CD4-positive, alpha-beta T cell (primary cell): ENCODE results near the gene ADCY5. TPM values are rescaled to one million over a fixed set of nuclear protein-coding genes. Genes with fewer than 3 reads are reported as not detected.

Experiments used
- ATAC-seq: fragments of 200-7000 bp; cut with Tn5 transposase; one replicate; pipeline ENCODE4 v1.10.0; 2022; ENCODE audit warnings: mild to moderate bottlenecking; ENCODE audit not compliant: poor library complexity
- CTCF ChIA-PET: fragments of 350-600 bp; sonication (Branson Sonifier 250); formaldehyde crosslinking; loops from one replicate; lab custom pipeline; 2021; ENCODE audit warnings: antibody characterized with exemption, inconsistent platforms; lab: Charles Lee
- POLR2A ChIA-PET: fragments of 350-600 bp; sonication (Branson Sonifier 250); formaldehyde crosslinking; loops from one replicate; lab custom pipeline; 2021; ENCODE audit warnings: antibody characterized with exemption, inconsistent platforms; lab: Charles Lee
- DNase-seq, 14 experiments: peaks; one replicate each; pipeline ENCODE4 v3.0.0-alpha.2; 2013 to 2020; ENCODE audit warnings: mixed read lengths in 2 of 14
- H3K27ac ChIP-seq, 2 donors: one replicate each; pipeline versions ENCODE4 v1.5.1 to v1.7.0; 2013; ENCODE audit warnings: low read length in 2 of 2, low read depth in 1 of 2, mild to moderate bottlenecking in 1 of 2
- H3K27me3 ChIP-seq, 2 experiments: 1 replicate in 1 of 2; 2 replicates in 1 of 2; pipeline versions ENCODE4 v1.6.1 to v1.7.0; 2013; ENCODE audit warnings: low read length in 2 of 2, control low read depth in 1 of 2, mild to moderate bottlenecking in 1 of 2, moderate library complexity in 1 of 2; ENCODE audit not compliant: insufficient read depth in 2 of 2, control insufficient read depth in 1 of 2
- H3K36me3 ChIP-seq: one replicate; pipeline ENCODE4 v1.6.1; 2013; ENCODE audit warnings: low read length, control low read depth; ENCODE audit not compliant: insufficient read depth
- H3K4me1 ChIP-seq: one replicate; pipeline ENCODE4 v1.6.1; 2013; ENCODE audit warnings: low read length, control low read depth; ENCODE audit not compliant: insufficient read depth
- H3K4me3 ChIP-seq: one replicate; pipeline ENCODE4 v1.5.1; 2013; ENCODE audit warnings: mild to moderate bottlenecking, low read length, moderate library complexity
- H3K9me3 ChIP-seq, 2 experiments: 1 replicate in 1 of 2; 2 replicates in 1 of 2; pipeline versions ENCODE4 v1.6.1 to v1.7.0; 2013; ENCODE audit warnings: low read length in 2 of 2, mild to moderate bottlenecking in 2 of 2, control low read depth in 1 of 2, moderate library complexity in 1 of 2; ENCODE audit not compliant: control insufficient read depth in 1 of 2, insufficient read depth in 1 of 2
- H3K27ac Mint-ChIP-seq: one replicate; pipeline ENCODE4 v1.8.0; 2020; ENCODE audit warnings: mixed read lengths
- H3K27me3 Mint-ChIP-seq: one replicate; pipeline ENCODE4 v1.8.0; 2021; ENCODE audit warnings: mixed read lengths
- H3K36me3 Mint-ChIP-seq: one replicate; pipeline ENCODE4 v1.8.0; 2021; ENCODE audit warnings: low read depth, mixed read lengths
- H3K4me1 Mint-ChIP-seq: one replicate; pipeline ENCODE4 v1.8.0; 2021; ENCODE audit warnings: low read depth, mixed read lengths
- H3K4me3 Mint-ChIP-seq: one replicate; pipeline ENCODE4 v1.8.0; 2020; ENCODE audit warnings: mild to moderate bottlenecking, mixed read lengths
- H3K9me3 Mint-ChIP-seq: one replicate; pipeline ENCODE4 v1.8.0; 2020; ENCODE audit warnings: mixed read lengths
- CTCF ChIP-seq: fragments of 200-600 bp; IDR thresholded peaks from one replicate; pipeline ENCODE4 v1.8.0; 2022; ENCODE audit warnings: antibody characterized with exemption, mild to moderate bottlenecking
- intact Hi-C, 2 experiments: fragments of 100-400 bp; cut with DNase I in 1 of 2; cut with micrococcal nuclease in 1 of 2; formaldehyde crosslinking; loops; one replicate each; pipeline versions ENCODE4 v1.15.1 to v1.9.0; 2023 to 2025; cut with DNase I, micrococcal nuclease
- total RNA-seq, 174 experiments: library from RNA in 2 of 174; stranded (reverse) in 2 of 174; gene quantifications; one replicate each; pipeline ENCODE4 v1.2.3 and lab custom pipeline; 2021 to 2026

The ADCY5 gene
- total RNA-seq, 2 experiments from 2014 or later, result not detected

- Histone ChIP-seq H3K4me3 (no peak overlapping the region), H3K27me3 (peaks cover 0 to 11% of the 10 kb centered on the region in 2 experiments), H3K4me1 (no peaks in the 10 kb centered on the region), H3K27ac (no peak overlapping the region), H3K36me3 (no peaks in the 10 kb centered on the region), H3K9me3 (peaks cover 0 to 9% of the 10 kb centered on the region in 2 experiments)
- intact Hi-C loops, result no loop called here
- no peak for ATAC-seq
- POLR2A ChIA-PET, result no interaction called here
- DNase-seq, result no peak
- Mint-ChIP-seq H3K27me3 (peaks cover 39% of the 10 kb centered on the region), H3K4me3 (no peak overlapping the region), H3K9me3 (peaks cover 3% of the 10 kb centered on the region), H3K36me3 (no peaks in the 10 kb centered on the region), H3K27ac (no peak overlapping the region), H3K4me1 (no peaks in the 10 kb centered on the region)
- CTCF ChIA-PET, result no interaction called here
- no peak for TF ChIP-seq CTCF
Measured at GRCh38 chr3:123350971-123351370, 97.9 kb downstream of the ADCY5 start.

DNA sequence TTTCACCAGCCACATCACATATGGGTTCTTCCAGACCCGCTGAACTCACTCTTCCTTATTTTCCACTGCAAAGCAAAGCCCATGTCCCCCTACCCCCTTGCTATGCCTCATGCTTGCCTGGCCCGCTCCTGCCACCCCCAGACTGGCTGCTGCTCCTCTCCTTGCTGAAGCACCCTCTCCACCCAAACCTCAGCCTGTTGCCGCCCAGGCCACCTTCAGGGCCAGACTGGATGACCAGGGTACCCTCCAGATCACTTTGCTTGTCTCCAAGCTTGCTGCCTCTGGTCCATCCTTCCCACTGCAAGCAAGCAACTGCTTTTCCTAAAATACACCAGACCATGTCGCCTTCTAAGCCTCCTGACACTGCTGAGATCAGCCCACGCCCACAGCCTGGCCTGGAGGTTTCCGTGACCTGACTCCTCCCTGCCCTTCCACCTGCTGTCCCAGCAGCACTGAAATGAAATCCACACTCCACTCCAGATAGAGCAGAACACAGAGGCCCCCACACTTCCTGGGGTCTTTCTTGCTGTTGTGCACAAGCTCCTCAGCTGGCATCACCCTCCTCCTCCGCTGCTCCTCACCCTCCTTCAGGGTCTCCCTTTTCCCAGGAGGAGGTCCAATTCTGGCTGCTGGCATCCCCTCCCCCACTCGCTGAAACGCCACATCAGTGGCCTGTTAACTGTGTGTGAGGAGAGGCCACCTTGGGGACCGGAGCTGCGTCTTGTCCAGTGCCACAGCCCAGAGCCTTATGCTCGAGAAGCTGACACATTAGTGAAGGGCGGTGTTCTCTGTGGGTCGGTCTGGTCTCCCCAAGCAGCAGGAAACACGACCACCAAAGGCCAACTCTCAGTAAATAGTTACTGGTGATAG is 99.1 kb downstream of the ADCY5 start:
- Histone ChIP-seq H3K4me3 (no peak overlapping the region), H3K9me3 (peaks cover 0 to 9% of the 10 kb centered on the region in 2 experiments), H3K27ac (no peak overlapping the region), H3K4me1 (no peaks in the 10 kb centered on the region), H3K27me3 (peaks cover 0 to 11% of the 10 kb centered on the region in 2 experiments), H3K36me3 (no peaks in the 10 kb centered on the region)
- no peak overlapping the region for H3K27ac Mint-ChIP-seq
- H3K36me3 Mint-ChIP-seq, result no peaks in the 10 kb centered on the region
- no peak for DNase-seq
- H3K9me3 Mint-ChIP-seq, result peaks cover under 1% of the 10 kb centered on the region
- intact Hi-C loops, result no loop called here
- ChIA-PET CTCF (no interaction called here), POLR2A (no interaction called here)
- no peaks in the 10 kb centered on the region for H3K4me1 Mint-ChIP-seq
- H3K4me3 Mint-ChIP-seq, result no peak overlapping the region
- H3K27me3 Mint-ChIP-seq, result peaks cover 36% of the 10 kb centered on the region
- no peak for ATAC-seq
- no peak for TF ChIP-seq CTCF

DNA sequence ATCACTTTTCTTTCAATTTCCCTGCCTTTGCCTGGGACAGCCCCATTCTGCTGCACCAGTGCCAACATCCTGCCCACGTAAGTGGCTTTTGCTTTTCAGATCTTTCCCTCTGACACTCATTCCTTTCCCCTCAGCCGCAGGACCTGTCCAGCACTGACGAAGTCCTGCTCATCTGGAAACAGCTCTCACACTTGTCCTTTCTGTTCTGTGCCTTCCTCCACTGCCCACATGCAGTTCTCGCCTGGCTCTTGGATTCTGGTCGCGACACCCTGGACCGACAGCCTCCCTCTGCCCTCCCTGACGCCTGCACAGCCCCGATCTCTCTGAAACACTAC is 99.7 kb downstream of the ADCY5 start:
- Histone ChIP-seq H3K27me3 (peaks cover 0 to 8% of the 10 kb centered on the region in 2 experiments), H3K4me3 (no peak overlapping the region), H3K4me1 (no peaks in the 10 kb centered on the region), H3K36me3 (no peaks in the 10 kb centered on the region), H3K27ac (no peak overlapping the region), H3K9me3 (peaks cover 0 to 9% of the 10 kb centered on the region in 2 experiments)
- H3K9me3 Mint-ChIP-seq, result no peaks in the 10 kb centered on the region
- H3K36me3 Mint-ChIP-seq, result no peaks in the 10 kb centered on the region
- no peaks in the 10 kb centered on the region for H3K4me1 Mint-ChIP-seq
- no peak for ATAC-seq
- ChIA-PET POLR2A (no interaction called here), CTCF (no interaction called here)
- H3K27me3 Mint-ChIP-seq, result peaks cover 30% of the 10 kb centered on the region
- H3K4me3 Mint-ChIP-seq, result no peak overlapping the region
- DNase-seq, result no peak
- intact Hi-C loops, result no loop called here
- no peak for TF ChIP-seq CTCF
- H3K27ac Mint-ChIP-seq, result no peak overlapping the region
